ENCODE measurements around the gene OR2T3.
"Not testable (repeated sequence)": the region's sequence is repeated elsewhere in the genome, so short reads cannot be mapped to it uniquely, and the experiment has no call there.

Gene OR2T3

DNA sequence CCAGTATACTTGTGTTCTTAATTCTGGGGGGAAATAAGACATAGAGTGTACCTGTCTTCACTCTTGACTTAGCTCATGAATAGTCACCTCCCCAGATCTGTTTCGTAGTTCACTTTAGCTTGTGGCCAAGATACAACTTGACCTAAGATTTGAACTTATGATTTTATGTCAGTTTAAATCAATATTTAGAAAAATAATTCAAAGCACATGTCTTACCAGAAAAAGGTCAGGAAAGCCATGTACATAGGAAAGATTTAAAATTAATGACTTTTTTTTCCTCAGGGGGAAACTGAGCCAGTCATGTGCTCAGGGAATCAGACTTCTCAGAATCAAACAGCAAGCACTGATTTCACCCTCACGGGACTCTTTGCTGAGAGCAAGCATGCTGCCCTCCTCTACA, at the start of gene OR2T3:
TSS of gene OR2T3 (plus strand) at position 301 of the 400 bp plus-strand sequence. CDS start at position 301, 0 bp downstream.
- DNase-seq, result not testable (repeated sequence)

DNA sequence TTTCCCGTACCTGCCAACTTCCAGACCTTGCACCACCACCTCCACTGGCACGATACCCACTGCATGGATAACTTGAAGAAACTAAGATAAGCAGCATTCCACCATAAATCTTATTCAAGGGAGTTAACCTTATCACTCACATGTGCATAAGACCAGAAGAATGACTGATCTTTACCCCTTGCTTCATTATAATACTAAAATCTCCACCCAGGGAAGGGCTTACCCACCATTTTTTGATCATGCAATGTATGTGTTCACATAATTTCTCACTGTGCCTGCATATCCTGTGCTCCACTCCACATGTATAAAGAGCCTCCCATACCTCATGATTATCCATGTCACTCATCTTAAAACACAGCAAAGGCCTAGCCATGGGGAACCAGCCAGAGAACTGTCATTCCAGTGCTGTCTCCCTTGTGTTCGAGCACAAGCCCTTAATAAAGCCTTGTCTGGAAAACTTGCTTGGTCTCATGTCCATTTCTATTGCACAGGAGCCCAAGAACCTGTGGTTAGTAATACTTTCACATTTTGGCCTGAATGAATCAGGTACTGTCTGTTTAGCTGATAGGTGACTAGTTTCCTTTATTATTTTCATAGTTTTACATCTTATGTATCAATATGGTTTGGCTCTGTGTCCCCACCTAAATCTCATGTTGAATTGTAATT, 45.5 kb upstream of the OR2T3 start:
- DNase-seq, result not testable (repeated sequence)

DNA sequence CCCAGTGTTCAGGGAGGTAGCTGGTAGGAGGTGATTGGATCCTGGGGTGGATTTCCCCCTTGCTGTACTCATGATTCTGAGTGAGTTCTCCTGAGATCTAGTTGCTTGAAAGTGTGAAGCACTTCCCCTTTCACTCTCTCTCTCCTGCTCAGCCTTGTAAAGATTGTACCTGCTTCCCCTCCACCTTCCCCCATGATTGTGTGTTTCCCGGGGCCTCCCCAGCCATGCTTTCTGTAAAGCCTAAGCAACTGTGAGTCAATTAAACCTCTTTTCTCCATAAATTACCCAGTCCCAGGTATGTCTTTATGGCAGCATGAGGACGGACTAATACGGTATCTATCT, 45.0 kb upstream of the OR2T3 start:
- DNase-seq, result not testable (repeated sequence)

DNA sequence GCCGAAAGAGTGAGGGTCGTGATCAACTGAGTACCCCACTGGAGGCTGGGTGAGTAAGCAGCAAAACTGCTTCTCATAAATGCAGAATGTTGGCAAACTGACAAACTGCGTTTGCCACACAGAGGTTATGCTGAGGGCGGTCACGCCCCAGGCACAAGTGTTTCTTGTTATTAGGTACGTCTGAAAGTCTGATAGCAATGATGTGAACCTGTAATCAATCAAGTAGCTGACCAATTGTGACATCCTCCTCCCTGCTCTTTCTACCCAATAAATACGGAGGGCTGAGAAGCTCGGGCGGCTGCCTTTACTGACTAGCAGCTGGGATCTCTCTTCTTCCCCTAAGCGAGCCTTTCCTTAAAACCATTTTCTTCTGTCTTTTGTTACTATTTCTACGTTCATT, 41.5 kb upstream of the OR2T3 start:
- DNase-seq, result not testable (repeated sequence)

DNA sequence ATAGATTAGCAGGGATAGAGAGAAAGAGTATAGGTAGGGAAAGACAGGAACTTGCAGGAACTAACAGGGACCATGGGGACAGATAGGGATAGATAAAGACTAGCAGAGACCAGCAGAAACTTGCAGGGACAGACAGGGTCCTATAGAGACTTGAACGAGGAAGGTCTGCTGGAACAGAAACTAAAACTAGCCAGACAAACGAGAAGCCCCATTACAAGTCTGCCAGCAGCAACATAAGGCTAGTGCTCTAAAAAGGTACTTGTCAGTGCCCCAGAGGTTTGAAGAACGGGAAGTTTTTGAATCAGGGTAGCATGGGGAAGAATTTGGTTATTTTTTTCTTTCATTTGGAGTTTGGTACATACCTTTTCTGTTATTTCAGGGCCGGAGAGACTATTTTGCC, 41.0 kb upstream of the OR2T3 start:
- DNase-seq, result not testable (repeated sequence)

DNA sequence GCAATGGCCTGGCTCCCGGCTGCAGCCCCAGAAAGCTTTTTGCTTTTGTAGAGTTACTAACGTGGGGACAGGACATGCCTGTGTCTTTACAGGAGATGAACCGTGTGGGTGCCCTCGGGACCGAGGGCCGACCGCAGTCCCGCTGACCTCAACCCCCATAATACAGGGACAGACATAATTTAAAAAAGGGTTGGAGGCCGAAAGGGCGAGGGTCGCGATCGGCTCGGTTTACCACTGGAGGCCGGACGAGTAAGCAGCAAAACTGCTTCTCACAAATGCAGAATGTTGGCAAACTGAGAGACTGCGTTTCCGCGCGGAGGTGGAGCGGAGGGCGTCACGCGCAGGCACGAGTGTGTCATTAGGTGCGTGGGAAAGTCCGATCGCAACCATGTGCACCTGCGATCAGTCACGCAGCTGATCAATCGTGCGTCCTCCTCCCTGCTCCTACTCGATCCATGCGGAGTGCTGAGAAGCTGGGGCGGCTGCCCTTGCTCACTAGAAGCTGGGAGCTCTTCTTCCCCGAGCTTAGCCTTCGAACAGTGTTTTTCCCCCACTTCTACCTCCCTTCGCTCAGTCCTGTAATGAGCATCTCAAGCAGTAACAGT, 39.2 kb upstream of the OR2T3 start:
- not testable (repeated sequence) for DNase-seq

GRCh38 chr1:248434913-248435312, 38.2 kb upstream of the OR2T3 start:
- DNase-seq, result not testable (repeated sequence)

DNA sequence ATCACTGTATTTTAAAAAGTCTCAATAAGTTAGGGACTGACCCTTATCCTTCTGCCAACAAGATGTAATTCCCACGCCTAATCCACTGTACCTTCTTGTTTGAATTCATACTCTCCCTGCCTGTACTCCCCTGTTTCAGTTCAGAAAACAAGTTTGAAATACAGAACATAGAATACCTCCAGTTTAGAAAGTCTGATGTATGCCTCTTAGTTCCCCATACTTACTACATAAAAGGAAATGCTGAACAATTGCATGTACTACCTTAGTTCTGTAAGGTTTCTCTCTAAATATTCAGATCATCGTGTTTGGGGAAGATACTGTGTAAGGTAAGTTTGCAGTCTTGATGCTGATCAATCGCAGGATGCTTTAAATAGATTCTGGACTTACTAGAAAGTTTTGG, 36.8 kb upstream of the OR2T3 start:
- DNase-seq, result not testable (repeated sequence)

DNA sequence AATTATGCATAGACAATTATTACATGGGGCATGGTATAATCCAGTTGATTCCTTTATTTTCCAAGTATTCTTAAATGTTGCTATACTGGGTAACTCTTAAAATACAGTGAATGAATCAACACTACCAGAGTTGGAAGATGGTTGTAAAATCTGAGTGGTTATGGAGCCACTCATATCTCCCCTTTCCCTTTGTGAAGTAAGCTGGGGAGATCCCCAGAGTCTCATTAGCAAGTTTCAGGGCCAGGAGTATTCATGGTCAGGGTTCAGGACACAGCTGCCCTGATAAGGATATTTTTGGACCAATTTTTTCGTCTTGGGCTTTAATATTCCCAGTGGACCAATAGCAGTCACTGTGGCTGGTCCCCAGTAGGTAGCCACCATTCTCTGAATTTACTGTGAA, 34.5 kb upstream of the OR2T3 start:
- DNase-seq, result not testable (repeated sequence)

DNA sequence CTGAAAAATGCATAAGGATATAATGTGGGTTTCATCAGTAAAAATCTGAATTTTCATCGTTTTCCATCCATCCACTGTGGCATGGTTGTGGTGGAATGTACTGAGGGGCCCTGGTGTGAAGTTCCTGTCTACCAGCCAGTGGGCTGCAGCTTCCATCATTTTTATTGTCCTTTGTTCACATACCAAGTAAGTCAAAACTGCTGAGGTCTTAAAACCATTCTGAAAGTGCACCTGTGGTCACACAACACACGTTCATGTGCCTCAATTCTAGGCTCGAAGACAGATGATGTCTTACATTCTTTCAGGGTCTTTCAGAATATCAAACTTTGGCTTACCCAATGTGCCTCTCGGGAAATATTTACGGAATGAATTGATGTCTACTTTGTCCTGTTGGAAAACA, 33.9 kb upstream of the OR2T3 start:
- DNase-seq, result not testable (repeated sequence)

DNA sequence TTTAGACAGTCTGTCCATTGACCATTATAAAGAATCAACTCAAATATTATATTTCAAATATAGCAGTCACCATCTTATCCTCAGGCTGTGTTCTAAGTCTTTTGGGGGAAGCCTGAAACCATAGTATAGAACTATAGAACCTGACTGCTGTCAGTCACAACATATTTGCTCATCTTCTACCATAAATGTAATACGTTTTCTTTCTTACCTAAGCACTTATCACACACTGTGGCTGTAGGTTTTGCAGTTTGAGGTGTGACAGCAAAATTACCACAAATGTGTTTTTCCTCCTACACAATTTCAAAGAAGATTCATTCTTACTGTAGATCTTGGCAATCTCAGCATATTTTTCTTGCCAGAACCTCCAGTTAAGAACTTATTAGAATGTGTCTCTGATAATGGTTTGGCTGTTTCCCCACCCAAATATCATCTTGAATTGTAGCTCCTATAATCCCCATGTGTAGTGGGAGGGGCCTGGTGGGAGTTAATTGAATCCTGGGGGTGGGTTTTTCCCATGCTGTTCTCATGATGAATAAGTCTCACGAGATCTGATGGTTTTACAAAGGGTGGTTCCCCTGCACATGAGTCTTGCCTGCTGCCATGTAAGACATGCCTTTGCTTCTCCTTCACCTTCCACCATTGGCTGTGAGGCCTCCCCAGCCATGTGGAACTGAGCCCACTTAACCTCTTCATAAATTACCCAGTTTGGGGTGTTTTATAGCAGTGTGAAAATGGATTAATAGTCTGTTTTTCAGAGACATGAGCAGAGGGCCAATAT, 30.5 kb upstream of the OR2T3 start:
- DNase-seq, result not testable (repeated sequence)

- not testable (repeated sequence) for DNase-seq
Observed at GRCh38 chr1:248444603-248445002, 28.5 kb upstream of the OR2T3 start.

DNA sequence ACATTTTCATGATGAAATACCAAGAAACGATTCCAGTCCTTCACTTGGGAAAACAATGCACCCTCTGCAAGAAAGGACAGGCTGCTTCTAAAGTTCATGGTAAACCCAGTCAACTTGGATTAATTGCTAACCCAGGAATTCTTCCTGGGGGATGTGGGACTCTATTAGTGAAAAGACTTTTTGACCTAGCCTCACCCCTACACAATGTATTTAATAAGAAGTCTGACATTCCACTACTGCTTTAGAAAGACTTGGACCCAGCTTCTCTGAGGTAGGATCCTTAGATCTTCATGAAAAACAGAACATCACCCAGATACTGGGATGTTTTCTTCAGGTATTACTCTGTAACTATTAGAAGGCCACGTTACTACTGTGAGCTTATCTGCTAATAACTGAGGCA, 27.8 kb upstream of the OR2T3 start, which contains the start of gene OR2T2:
TSS of gene OR2T2 (plus strand) at position 239 of the 400 bp plus-strand sequence. CDS start 7,161 bp downstream, outside the sequence.
- DNase-seq, result not testable (repeated sequence)

DNA sequence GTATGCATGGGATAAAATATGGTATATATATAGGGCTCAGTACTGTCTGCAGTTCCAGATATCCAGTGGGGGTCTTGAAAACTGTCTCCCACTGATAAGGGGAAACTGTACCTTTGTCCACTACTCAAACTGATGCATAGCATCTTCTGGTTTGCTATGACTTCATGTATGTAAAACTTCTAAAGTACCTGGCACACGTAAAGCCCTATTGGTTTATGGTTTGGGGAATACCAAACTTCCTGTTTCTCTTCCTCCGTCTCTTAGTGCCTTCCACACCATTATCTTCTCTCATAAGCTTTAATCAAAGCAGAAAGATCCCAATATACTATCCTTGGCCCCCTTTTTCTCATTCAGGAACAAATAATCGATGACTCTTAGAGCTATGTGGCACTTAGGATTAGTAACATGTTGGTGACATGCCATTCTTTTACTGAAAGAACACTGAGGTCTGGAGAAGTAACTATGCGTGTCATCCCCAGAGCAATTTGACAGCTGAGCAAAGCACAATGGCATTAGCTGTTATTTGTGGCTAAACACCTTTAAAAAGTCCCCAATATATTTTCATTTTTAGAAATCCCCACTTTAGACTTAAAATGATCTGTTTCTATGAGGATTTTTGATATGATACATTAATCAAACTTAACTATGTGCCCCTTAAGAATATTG, 24.6 kb upstream of the OR2T3 start:
- not testable (repeated sequence) for DNase-seq

DNA sequence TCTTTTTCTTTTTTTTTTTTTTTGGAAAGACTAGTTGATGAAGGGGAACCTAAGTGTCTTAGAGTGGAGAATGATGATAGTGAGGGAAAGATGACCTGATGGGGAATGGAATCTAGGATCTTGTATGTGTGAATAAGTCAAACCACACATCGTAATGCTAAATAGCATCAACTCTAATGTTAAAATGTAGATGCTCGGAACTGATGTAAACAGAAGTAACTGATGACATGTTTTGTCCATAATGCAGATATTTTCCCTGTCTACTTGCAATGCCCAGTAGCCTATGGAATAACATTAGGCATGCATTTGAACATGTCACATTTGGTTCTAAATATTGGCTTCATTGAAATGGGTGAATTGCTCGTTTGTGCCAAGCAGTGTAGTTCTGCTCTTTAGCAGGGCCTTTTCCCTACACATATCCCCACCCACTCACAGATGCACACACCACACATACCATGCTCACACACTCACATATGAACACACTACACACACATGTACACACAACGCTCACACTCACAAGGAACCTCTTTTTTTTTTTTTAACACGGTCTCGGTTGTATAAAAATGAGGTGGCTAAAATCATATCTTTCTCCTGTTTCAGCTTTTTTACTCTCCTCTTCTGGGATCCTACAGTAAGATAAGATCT, 23.2 kb upstream of the OR2T3 start:
- DNase-seq, result not testable (repeated sequence)

- not testable (repeated sequence) for DNase-seq
Observed at GRCh38 chr1:248450466-248451145, 22.5 kb upstream of the OR2T3 start.

DNA sequence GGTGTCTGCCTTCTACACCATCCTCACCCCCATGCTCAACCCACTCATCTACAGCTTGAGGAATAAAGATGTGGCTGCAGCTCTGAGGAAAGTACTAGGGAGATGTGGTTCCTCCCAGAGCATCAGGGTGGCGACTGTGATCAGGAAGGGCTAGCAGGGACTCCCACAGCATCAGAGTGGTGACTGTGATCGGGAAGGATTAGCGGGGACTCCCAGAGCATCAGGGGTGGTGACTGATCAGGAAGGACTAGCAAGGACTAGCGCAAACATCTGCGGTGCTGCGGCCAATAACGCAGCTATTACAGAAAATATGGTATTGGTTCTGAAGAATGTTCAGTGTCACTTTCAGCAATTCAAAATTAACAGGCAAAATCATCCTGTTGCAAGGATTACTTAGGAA, 19.5 kb upstream of the OR2T3 start:
- DNase-seq, result not testable (repeated sequence)

DNA sequence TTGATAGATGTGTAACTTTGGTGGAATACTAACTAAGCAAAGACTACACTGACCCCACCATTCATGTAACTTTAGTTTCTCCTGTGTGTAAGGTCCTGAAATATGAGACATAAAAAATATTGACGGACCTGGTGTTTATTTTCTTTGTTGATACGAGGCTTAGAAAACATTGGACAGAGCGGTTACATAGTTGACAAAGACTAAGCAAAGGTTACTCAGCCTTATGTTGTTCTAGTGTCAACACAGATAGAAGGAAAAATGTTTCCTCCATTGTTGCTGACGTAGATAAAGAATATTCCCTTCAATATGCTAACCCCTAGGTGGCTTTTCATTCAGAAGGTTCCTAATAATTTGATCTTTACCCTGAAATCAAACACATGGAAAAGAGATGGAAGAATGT, 18.1 kb upstream of the OR2T3 start:
- not testable (repeated sequence) for DNase-seq

DNA sequence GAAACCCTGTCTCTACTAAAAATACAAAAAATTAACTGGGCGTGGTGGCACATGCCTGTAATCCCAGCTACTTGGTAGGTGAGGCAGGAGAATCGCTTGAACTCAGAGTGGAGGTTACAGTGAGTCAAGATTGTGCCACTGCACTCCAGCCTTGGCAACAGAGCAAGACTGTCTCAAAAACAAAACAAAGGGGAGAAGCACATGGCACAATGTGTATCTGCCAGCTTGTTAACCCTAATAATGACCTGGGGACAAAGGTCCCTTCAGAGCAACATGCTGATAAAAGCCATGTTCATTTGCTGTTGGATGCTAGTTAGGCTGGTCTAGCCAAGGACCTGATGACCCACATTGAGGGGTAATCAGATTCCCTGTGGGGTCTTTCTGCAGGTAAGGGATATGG, 16.5 kb upstream of the OR2T3 start:
- DNase-seq, result not testable (repeated sequence)

DNA sequence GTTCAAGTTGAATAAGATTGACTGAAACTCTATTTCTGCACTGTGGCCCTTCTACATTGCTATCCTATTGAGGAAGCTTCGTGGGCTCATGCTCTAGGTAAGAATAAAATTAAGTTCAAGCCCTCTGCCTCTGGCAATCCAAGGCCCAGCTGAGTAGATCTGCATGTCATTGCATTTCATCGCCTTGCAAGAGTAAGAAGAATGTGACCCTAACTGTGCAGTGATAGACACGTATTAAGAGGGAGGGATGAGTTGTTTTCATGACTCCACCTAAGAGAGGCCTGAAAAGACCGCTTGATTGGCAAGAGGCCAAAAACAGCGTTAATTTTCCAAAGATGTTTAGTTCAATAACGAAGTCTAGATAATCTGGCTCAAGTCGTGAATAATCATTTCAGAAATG, 14.0 kb upstream of the OR2T3 start:
- not testable (repeated sequence) for DNase-seq

DNA sequence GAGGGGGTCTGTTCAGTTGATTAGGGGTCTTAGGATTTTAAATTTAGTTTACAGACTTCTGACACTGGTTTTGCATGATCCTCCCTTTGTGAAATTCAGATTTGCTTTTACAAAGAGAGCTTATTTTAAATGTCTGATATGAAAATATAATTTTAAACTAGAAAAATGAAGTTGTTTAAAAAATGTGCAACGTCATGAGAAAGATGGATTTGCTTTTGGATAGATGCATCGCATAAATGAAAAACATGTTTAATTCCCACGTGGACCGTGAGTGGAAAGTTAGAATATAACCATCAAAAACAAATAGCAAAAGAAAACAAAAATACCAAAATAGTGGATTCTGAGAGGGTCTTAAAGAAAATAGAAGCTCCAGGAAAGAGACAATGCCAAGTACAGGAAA, 2.0 kb upstream of the OR2T3 start:
- DNase-seq, result no peak
